Subcutaneous adipose tissue (tissue), 4 donors: ENCODE data around the gene LDLRAD3. TPM values are rescaled to one million over a fixed set of nuclear protein-coding genes. Genes with fewer than 3 reads are reported as not detected.

Experiments
- CTCF ChIP-seq: fragments of 450-650 bp; IDR thresholded peaks from one replicate; pipeline ENCODE4 v1.5.1; 2016; ENCODE audit warnings: low read depth, mild to moderate bottlenecking, control low read depth, antibody characterized with exemption, moderate library complexity
- total RNA-seq, 4 donors: library from RNA; depleted of rRNA; stranded (reverse); fragments of >200 nt; gene quantifications; one replicate each; pipeline ENCODE4 v1.1.0, GENCODE V29; 2016

The LDLRAD3 gene
- total RNA-seq, 4 donors from 2014 or later, result 22.8 to 39.6 (median 29.4) TPM

- TF ChIP-seq CTCF, result no peak
These were observed 305.4 kb downstream of the LDLRAD3 start for GRCh38 chr11:36249246-36249645.

DNA sequence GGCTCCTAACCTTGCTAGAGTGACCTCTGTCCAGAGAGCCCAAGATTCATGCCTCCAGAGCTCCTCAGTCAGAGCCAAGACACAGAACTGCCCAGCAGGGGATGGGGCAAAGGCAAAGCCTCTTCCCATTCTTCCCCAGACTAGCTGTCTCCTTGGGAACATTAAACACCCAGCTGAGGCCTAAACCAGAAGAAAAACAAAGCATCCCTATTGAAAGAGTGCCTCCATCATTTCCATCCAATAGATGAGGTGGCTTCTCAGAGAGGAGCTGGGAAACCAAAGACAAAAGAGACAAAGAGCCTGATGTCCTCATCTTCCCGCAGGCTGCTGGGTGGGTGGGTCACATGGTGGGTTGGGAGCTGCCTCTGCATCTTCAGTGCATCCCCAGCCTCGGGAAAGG, 308.0 kb downstream of the LDLRAD3 start:
- no peak for TF ChIP-seq CTCF

- TF ChIP-seq CTCF, result no peak
These were observed 309.4 kb downstream of the LDLRAD3 start for GRCh38 chr11:36253238-36253637.

- no peak for TF ChIP-seq CTCF
These were observed 310.9 kb downstream of the LDLRAD3 start for GRCh38 chr11:36254713-36255112.

- TF ChIP-seq CTCF, result no peak
These were observed 313.5 kb downstream of the LDLRAD3 start for GRCh38 chr11:36257351-36257750.

DNA sequence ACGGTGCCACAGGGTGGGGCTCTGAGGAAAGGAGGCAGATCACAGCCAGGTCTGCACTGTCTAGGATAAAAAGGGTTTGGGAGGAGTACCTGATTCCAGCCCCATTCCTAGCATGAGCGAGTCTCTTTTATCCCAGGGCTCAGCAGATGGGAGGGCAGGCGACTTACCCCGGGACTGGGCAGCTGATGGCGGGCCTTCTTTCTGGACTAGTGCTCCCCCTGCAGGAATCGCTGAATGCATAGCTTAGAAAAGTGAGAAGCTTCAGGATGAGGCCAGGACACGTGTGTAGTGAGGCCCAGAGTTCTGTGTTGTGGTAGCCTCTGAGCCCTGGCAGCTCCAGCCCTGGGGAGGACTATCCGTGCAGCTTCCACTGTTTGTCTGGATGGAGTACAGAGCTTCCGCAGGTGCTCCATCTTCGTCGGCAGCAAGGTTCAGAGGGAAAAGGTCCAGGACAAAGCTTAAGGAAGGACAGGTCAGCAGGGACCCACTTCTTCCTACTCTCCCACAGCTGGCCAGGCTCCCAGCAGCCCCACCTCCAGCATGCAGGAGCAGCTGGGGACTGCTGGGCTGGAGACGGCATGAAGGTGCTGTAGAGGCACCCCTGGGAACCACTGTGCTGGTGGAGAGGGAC, 315.0 kb downstream of the LDLRAD3 start:
- no peak for TF ChIP-seq CTCF

DNA sequence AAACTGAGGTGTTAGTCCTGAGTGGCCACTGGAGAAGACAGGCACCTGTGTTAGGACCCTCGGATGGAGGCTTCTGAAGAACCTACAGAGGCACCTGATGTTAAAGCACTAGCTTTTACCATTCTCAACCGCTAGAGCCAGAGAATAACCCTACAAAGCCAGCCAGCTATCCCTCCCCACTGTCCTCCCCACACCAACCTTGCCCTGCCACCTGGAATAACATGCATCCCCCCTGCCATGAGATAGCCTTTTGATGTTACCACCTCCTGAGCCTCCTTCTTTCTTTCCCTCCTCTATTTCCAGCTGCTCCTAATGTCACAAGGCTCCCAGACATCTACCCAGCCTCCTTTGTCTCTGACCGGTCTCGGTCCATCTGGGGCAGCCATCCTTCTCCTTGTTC, 317.2 kb downstream of the LDLRAD3 start:
- no peak for TF ChIP-seq CTCF
